Retinal pigment epithelial cell (primary cell): ENCODE results near the gene GFM1.

Experiments
- DNase-seq: peaks from one replicate; pipeline ENCODE4 v3.0.0-alpha.2; 2010; ENCODE audit warnings: low read depth
- H3K4me3 ChIP-seq: 2 replicates; pipeline ENCODE4 v1.5.1; 2011; ENCODE audit warnings: mild to moderate bottlenecking, low read length, control low read depth, moderate library complexity
- CTCF ChIP-seq: conservative IDR thresholded peaks from 2 replicates; pipeline ENCODE4 v1.5.1; 2011; ENCODE audit warnings: low read depth, low read length, control low read depth, inconsistent platforms

GFM1 gene

GRCh38 chr3:158727206-158728060, 83.1 kb downstream of the GFM1 start:
- no peak overlapping the region for H3K4me3 ChIP-seq
- DNase-seq, result no peak

GRCh38 chr3:158728061-158728377, 83.7 kb downstream of the GFM1 start:
- DNase-seq, result no peak
- TF ChIP-seq CTCF, result no peak
- H3K4me3 ChIP-seq, result no peak overlapping the region

More at GRCh38 chr3:158727206-158728060, 83.1 kb downstream of the GFM1 start:
- peak; percentile 82 for TF ChIP-seq CTCF

- H3K4me3 ChIP-seq, result no peak overlapping the region
- no peak for DNase-seq
- no peak for TF ChIP-seq CTCF
Observed at GRCh38 chr3:158728851-158729250, 84.5 kb downstream of the GFM1 start.

- no peak for TF ChIP-seq CTCF
- no peak for DNase-seq
- peak overlapping the region; percentile 53 for H3K4me3 ChIP-seq
Observed at GRCh38 chr3:158731486-158731885, 87.2 kb downstream of the GFM1 start.

- no peak for TF ChIP-seq CTCF
- DNase-seq, result no peak
- peak within 1 kb of the TSS; percentile 53 for H3K4me3 ChIP-seq
Observed at GRCh38 chr3:158731938-158732855, 87.9 kb downstream of the GFM1 start, which contains the start of gene RARRES1. RARRES1 (minus strand) TSS chr3:158732457; CDS start chr3:158732415, 42 bp downstream.

- H3K4me3 ChIP-seq, result peak overlapping the region; percentile 53
- no peak for TF ChIP-seq CTCF
- DNase-seq, result no peak
Observed at GRCh38 chr3:158732856-158733200, 88.5 kb downstream of the GFM1 start.

GRCh38 chr3:158733656-158734055, 89.3 kb downstream of the GFM1 start:
- H3K4me3 ChIP-seq, result no peak overlapping the region
- TF ChIP-seq CTCF, result no peak
- no peak for DNase-seq
